Osteoblast (primary cell): Measurements from ENCODE around the gene ABRAXAS1. TPM values are rescaled to one million over a fixed set of nuclear protein-coding genes. Genes with fewer than 3 reads are reported as not detected.

Source experiments
- DNase-seq: peaks from one replicate; pipeline ENCODE4 v3.0.0; 2011; ENCODE audit warnings: low spot score, mixed read lengths; ENCODE audit not compliant: insufficient read length; ENCODE audit errors: missing footprints
- H2AFZ ChIP-seq: 2 replicates; pipeline ENCODE4 v1.6.0; 2011; ENCODE audit warnings: mild to moderate bottlenecking, low read length
- H3K27ac ChIP-seq: 2 replicates; pipeline ENCODE4 v1.5.1; 2011; ENCODE audit warnings: mild to moderate bottlenecking, low read depth, low read length, moderate library complexity
- H3K27me3 ChIP-seq: 2 replicates; pipeline ENCODE4 v1.6.0; 2012; ENCODE audit warnings: mild to moderate bottlenecking, control low read depth, inconsistent platforms, low read length, moderate library complexity; ENCODE audit not compliant: insufficient read depth
- H3K36me3 ChIP-seq: 2 replicates; pipeline ENCODE4 v1.5.1; 2011; ENCODE audit warnings: mild to moderate bottlenecking, low read length, control low read depth, moderate library complexity; ENCODE audit not compliant: insufficient read depth
- H3K4me1 ChIP-seq: 2 replicates; pipeline ENCODE4 v1.5.1; 2011; ENCODE audit warnings: mild to moderate bottlenecking, low read length, control low read depth, moderate library complexity; ENCODE audit not compliant: insufficient read depth
- H3K4me2 ChIP-seq: 2 replicates; pipeline ENCODE4 v1.6.0; 2011; ENCODE audit warnings: mild to moderate bottlenecking, low read length; ENCODE audit not compliant: insufficient read depth
- H3K4me3 ChIP-seq: fragments of 200-600 bp; sonication (generic); 3 replicates; pipeline ENCODE4 v1.5.1; 2012; ENCODE audit warnings: mild to moderate bottlenecking, low read length, inconsistent platforms; ENCODE audit not compliant: insufficient read depth
- H3K79me2 ChIP-seq: 2 replicates; pipeline ENCODE4 v1.6.0; 2012; ENCODE audit warnings: mild to moderate bottlenecking, low read length, control low read depth, inconsistent platforms; ENCODE audit not compliant: insufficient read depth
- H3K9me3 ChIP-seq: 2 replicates; pipeline ENCODE4 v1.5.1; 2011; ENCODE audit warnings: low read depth, low read length, control low read depth
- H4K20me1 ChIP-seq: 2 replicates; pipeline ENCODE4 v1.6.0; 2012; ENCODE audit warnings: mild to moderate bottlenecking, low read length, control low read depth; ENCODE audit not compliant: insufficient read depth
- total RNA-seq: library from RNA; depleted of rRNA; stranded (reverse); fragments of >200 nt; gene quantifications from 2 replicates; pipeline ENCODE4 v1.2.3, GENCODE V29; 2012
- TF ChIP-seq, protein P1 (sequence below): IDR thresholded peaks from 2 replicates; pipeline ENCODE4 v1.5.1; 2011; ENCODE audit warnings: mild to moderate bottlenecking, low read depth, low read length, moderate library complexity; ENCODE audit errors: extremely low read depth

The ABRAXAS1 gene
- total RNA-seq, 1 donor: 17.4 TPM

DNA sequence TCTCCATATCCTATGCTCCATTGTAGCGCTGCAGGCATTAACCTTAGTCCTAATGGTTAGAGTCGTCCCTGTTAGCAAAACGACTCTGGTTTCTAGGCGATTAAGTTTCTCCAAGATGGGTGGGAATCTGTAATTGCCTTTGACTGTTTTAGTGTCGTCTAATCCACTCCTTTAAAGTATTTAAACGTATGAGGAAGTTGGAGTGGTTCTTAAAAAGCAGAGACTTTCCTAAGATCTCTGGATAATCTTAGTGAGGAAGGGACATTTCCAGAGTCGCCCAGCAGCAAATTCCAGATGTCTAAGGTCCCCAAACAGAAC is 28.8 kb downstream of the ABRAXAS1 start:
- peaks cover 37% of the 10 kb centered on the region for H3K36me3 ChIP-seq
- no peak for DNase-seq

DNA sequence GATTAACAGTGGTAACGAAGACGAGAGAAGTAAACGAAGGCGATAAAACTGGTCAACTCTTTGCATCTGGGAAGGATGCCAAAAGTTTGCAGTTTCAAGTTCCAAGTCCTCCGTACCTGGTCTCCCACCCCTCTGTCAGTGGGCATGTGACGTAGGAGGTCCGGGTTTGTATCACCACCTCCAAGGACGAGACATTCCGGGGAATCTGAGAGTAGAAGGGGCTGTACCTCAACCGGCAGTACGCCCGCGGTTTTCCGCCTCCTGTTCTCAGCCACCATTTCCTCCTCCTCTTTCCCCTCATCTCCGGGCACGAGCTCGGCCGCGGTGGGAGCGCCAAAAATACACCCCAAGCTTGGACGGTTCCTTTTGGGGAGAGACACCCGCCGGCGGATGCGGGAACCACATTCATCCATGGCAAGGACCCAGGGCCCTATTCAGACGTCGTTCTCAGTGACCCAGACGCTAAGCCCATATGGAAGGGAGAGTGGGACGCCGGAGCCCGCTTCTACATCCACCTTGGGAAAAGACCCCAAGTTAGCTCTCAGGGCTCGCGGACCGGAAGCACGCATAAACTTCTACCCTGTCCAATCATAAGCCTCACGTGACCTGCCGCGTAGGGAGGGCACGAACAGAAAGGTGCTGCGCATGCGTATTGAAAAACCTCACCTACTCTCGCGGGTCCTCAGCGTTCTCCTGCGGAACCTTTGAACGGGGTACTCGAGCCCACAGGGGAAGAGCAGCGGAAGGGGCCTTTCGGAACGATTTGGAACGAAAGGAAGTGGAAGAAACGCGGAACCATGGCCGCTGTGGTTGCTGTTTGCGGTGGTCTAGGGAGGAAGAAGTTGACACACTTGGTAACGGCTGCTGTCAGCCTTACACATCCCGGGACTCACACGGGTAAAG is 29.4 kb downstream of the ABRAXAS1 start, which contains the start of the genes HELQ and MRPS18C:
Gene HELQ, minus strand, starts transcription at position 543 of the 903 bp plus-strand sequence. Its CDS starts 130 bp downstream, at position 413.
Gene MRPS18C, plus strand, starts transcription at position 778 of the 903 bp plus-strand sequence. Its CDS starts 20 bp downstream, at position 798.
- Histone ChIP-seq H3K36me3 (peaks cover 30% of the 10 kb centered on the region), H3K9me3 (no peaks in the 10 kb centered on the region), H3K4me1 (peaks cover 14% of the 10 kb centered on the region), H3K4me3 (peak within 1 kb of the TSS; percentile 78), H3K4me2 (peak within 1 kb of the TSS; percentile 91), H3K79me2 (peaks cover 56% of the 10 kb centered on the region), H2AFZ (peak within 1 kb of the TSS; percentile 100), H4K20me1 (no peaks in the 10 kb centered on the region), H3K27me3 (no peaks in the 10 kb centered on the region), H3K27ac (peak within 1 kb of the TSS; percentile 99)
- TF ChIP-seq, protein P1, sequence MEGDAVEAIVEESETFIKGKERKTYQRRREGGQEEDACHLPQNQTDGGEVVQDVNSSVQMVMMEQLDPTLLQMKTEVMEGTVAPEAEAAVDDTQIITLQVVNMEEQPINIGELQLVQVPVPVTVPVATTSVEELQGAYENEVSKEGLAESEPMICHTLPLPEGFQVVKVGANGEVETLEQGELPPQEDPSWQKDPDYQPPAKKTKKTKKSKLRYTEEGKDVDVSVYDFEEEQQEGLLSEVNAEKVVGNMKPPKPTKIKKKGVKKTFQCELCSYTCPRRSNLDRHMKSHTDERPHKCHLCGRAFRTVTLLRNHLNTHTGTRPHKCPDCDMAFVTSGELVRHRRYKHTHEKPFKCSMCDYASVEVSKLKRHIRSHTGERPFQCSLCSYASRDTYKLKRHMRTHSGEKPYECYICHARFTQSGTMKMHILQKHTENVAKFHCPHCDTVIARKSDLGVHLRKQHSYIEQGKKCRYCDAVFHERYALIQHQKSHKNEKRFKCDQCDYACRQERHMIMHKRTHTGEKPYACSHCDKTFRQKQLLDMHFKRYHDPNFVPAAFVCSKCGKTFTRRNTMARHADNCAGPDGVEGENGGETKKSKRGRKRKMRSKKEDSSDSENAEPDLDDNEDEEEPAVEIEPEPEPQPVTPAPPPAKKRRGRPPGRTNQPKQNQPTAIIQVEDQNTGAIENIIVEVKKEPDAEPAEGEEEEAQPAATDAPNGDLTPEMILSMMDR: peak; percentile 36
- DNase-seq: peak; percentile 91

More for the DNA sequence above, 28.8 kb downstream of the ABRAXAS1 start:
- peak overlapping the region; percentile 78 for H3K4me3 ChIP-seq
- H3K9me3 ChIP-seq: no peaks in the 10 kb centered on the region
- TF ChIP-seq, protein P1: no peak
- H3K27ac ChIP-seq: peak overlapping the region; percentile 99
- H4K20me1 ChIP-seq: no peaks in the 10 kb centered on the region
- H3K27me3 ChIP-seq: no peaks in the 10 kb centered on the region
- H2AFZ ChIP-seq: peak overlapping the region; percentile 100
- peak overlapping the region; percentile 91 for H3K4me2 ChIP-seq
- peaks cover 14% of the 10 kb centered on the region for H3K4me1 ChIP-seq
- H3K79me2 ChIP-seq: peaks cover 56% of the 10 kb centered on the region

DNA sequence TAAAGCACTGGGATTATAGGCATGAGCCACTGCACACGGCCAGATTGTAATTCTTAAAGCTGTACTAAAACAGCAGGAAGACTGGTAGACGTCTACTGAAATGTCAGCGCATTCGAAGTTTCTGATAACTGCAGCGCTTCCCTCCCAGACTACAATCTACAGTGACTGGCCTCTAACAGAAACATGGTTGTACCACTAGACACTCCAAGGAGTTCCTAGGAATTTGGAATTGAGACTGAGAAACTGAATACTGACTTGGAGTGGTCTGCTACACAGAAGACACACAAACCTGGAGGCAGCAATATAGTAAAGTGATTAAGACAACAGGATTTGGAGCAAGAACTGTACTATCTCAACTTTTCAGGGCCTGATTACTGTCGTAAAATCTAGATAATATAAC is 30.2 kb downstream of the ABRAXAS1 start:
- Histone ChIP-seq H3K4me1 (peaks cover 14% of the 10 kb centered on the region), H3K27ac (peak overlapping the region; percentile 99), H3K79me2 (peaks cover 56% of the 10 kb centered on the region), H3K4me2 (peak overlapping the region; percentile 91), H3K36me3 (peaks cover 25% of the 10 kb centered on the region), H2AFZ (peak overlapping the region; percentile 100), H3K4me3 (peak overlapping the region; percentile 78), H3K9me3 (no peaks in the 10 kb centered on the region), H4K20me1 (no peaks in the 10 kb centered on the region), H3K27me3 (no peaks in the 10 kb centered on the region)
- TF ChIP-seq, protein P1: no peak
- DNase-seq: no peak

DNA sequence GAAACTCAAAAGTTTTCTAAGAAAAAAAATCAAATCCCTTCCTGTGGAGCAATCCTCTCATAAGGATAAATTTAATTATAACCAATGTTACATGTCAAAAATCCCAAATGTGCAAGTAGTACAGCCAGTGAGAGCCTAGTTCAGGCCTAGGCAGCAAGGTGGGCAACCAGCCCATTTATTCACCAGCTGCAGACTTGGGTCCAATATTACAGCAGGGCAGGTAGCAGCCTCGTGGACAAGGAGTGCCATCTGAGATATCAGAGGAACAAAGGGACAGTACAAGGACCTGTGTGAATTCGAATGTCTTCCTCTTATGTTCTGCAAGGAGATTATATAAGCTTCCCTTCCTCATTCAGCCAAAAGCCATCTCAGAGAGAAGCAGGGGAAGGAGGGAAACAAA is 35.9 kb downstream of the ABRAXAS1 start:
- TF ChIP-seq, protein P1: no peak
- H3K4me3 ChIP-seq: no peak overlapping the region
- no peak overlapping the region for H3K27ac ChIP-seq
- H4K20me1 ChIP-seq: no peaks in the 10 kb centered on the region
- no peaks in the 10 kb centered on the region for H3K27me3 ChIP-seq
- peaks cover 7% of the 10 kb centered on the region for H3K36me3 ChIP-seq
- H2AFZ ChIP-seq: no peak overlapping the region
- DNase-seq: no peak
- no peaks in the 10 kb centered on the region for H3K4me1 ChIP-seq
- H3K4me2 ChIP-seq: no peak overlapping the region
- no peaks in the 10 kb centered on the region for H3K9me3 ChIP-seq
- peaks cover 12% of the 10 kb centered on the region for H3K79me2 ChIP-seq
